ENCODE measurements around the gene OSTF1.

Gene OSTF1

DNA sequence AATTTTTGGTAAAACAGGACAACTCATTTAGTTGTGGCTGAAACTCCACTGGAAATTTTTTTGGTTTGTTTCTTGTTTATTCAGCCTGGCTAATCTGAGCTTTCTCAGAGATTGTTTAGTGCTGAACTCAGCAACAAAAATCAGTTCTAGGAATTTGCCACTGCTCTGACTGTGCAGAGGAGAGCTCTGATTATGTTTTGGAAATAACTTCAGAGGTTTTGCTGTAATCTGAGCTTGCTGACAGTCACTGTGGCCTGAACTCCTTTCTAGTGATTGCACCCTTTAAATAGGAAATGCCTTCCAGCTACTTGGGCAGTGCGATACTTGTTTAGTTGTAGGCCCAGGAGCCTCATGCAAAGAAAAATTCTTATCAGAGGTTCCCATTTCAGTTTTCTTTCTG, 60.2 kb downstream of the OSTF1 start:
- no peak overlapping the region for H2AFZ ChIP-seq (ENCODE audit: low read depth)
- H3K27ac ChIP-seq = peak overlapping the region; percentile 93
- H3K27me3 ChIP-seq (ENCODE audit: insufficient read depth, low read depth) = no peaks in the 10 kb centered on the region
- peak overlapping the region; percentile 86 for H3K4me2 ChIP-seq
- TF ChIP-seq, protein P1, sequence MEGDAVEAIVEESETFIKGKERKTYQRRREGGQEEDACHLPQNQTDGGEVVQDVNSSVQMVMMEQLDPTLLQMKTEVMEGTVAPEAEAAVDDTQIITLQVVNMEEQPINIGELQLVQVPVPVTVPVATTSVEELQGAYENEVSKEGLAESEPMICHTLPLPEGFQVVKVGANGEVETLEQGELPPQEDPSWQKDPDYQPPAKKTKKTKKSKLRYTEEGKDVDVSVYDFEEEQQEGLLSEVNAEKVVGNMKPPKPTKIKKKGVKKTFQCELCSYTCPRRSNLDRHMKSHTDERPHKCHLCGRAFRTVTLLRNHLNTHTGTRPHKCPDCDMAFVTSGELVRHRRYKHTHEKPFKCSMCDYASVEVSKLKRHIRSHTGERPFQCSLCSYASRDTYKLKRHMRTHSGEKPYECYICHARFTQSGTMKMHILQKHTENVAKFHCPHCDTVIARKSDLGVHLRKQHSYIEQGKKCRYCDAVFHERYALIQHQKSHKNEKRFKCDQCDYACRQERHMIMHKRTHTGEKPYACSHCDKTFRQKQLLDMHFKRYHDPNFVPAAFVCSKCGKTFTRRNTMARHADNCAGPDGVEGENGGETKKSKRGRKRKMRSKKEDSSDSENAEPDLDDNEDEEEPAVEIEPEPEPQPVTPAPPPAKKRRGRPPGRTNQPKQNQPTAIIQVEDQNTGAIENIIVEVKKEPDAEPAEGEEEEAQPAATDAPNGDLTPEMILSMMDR (conservative IDR thresholded peaks at IDR 0.05; ENCODE audit: low read depth, low read length) = no peak
- H3K9ac ChIP-seq = peak overlapping the region; percentile 42; the same call in 1 of the 2 replicates
- no peak overlapping the region for H3K4me3 ChIP-seq (IDR thresholded peaks at IDR 0.05; ENCODE audit: insufficient read depth, low read depth, low read length)
- H3K36me3 ChIP-seq (ENCODE audit: insufficient read depth) = no peaks in the 10 kb centered on the region
- no peaks in the 10 kb centered on the region for H4K20me1 ChIP-seq (ENCODE audit: insufficient read depth)
- H3K4me1 ChIP-seq (ENCODE audit: low read depth, poor library complexity, severe bottlenecking) = peaks cover 79% of the 10 kb centered on the region
- no peaks in the 10 kb centered on the region for H3K79me2 ChIP-seq (ENCODE audit: insufficient read depth, low read depth)

DNA sequence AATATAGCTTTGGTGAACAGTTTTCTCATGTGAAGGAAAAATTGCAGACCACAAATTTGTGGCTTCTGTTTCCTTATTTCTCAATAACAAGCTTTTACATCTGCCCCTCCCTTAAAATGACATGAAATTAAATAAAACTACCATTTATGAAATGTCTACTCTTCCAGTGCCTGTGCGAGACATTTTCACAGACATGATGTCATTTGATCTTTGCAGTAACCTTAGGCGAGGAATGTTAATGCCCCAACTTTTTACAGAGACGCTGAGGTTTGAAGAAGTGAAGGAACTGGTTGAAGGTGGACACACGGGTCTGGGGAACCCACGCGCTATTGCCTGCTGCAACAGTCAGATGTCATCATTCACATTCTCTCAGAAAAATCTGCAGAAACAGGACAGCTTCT, 61.5 kb downstream of the OSTF1 start:
- no peak overlapping the region for H2AFZ ChIP-seq (ENCODE audit: low read depth)
- H4K20me1 ChIP-seq (ENCODE audit: insufficient read depth) = no peaks in the 10 kb centered on the region
- no peak overlapping the region for H3K9ac ChIP-seq
- H3K27ac ChIP-seq = peak overlapping the region; percentile 93
- H3K4me1 ChIP-seq (ENCODE audit: low read depth, poor library complexity, severe bottlenecking) = peaks cover 92% of the 10 kb centered on the region
- H3K4me3 ChIP-seq (IDR thresholded peaks at IDR 0.05; ENCODE audit: insufficient read depth, low read depth, low read length) = no peak overlapping the region
- no peaks in the 10 kb centered on the region for H3K36me3 ChIP-seq (ENCODE audit: insufficient read depth)
- no peaks in the 10 kb centered on the region for H3K27me3 ChIP-seq (ENCODE audit: insufficient read depth, low read depth)
- no peaks in the 10 kb centered on the region for H3K79me2 ChIP-seq (ENCODE audit: insufficient read depth, low read depth)
- peak overlapping the region; percentile 86 for H3K4me2 ChIP-seq
- TF ChIP-seq, protein P1 (conservative IDR thresholded peaks at IDR 0.05; ENCODE audit: low read depth, low read length) = no peak

DNA sequence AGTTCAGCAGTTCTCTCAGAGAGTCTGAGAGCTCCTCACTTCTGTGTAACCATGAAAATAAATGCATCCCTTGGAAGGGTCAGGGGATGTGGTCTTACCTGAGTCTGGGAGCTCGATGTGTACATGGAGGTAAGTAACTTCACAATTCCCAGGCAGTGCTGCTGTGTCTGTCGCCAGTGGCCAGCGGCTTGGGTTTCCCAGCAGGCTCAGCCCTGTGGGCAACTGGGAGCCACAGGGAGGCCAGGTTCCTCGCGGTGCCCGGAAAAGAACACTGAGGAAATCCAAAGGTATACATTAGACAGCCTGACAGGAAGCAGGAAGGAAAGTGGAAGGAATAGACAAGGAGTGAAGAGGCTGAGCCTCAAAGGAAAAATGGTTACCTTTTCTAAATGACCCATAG, 62.2 kb downstream of the OSTF1 start:
- Histone ChIP-seq H3K9ac (no peak overlapping the region), H3K27me3 (ENCODE audit: insufficient read depth, low read depth) (no peaks in the 10 kb centered on the region), H2AFZ (ENCODE audit: low read depth) (no peak overlapping the region), H3K36me3 (ENCODE audit: insufficient read depth) (no peaks in the 10 kb centered on the region), H3K4me1 (ENCODE audit: low read depth, poor library complexity, severe bottlenecking) (peaks cover 97% of the 10 kb centered on the region), H4K20me1 (ENCODE audit: insufficient read depth) (no peaks in the 10 kb centered on the region), H3K4me2 (peak overlapping the region; percentile 86; the same call in 1 of the 2 replicates), H3K4me3 (IDR thresholded peaks at IDR 0.05; ENCODE audit: insufficient read depth, low read depth, low read length) (no peak overlapping the region), H3K79me2 (ENCODE audit: insufficient read depth, low read depth) (no peaks in the 10 kb centered on the region), H3K27ac (peak overlapping the region; percentile 93)
- TF ChIP-seq, protein P1 (conservative IDR thresholded peaks at IDR 0.05; ENCODE audit: low read depth, low read length) = no peak

DNA sequence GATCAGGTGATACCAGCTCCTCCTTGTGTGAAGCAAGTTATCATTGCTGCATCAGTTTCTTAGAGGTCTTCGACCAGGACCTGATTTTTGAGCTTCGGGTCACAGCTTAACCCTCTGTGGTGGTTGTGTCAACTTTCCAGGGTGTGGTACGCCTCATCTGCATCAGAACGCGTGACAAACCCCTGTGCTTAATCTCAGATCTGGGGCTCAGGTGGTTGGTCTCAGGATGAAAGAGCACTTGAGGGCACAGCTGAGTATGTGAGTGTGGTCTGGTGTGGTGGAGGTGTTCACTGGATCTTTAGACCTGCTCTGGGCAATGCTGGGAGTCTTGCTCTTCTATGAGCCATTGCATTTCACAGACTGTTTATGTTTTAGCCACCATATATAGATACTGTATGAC, 64.1 kb downstream of the OSTF1 start:
- H3K27me3 ChIP-seq (ENCODE audit: insufficient read depth, low read depth) = no peaks in the 10 kb centered on the region
- peak overlapping the region; percentile 19; the same call in 1 of the 2 replicates for H2AFZ ChIP-seq (ENCODE audit: low read depth)
- H3K9ac ChIP-seq = no peak overlapping the region
- H3K27ac ChIP-seq = peak overlapping the region; percentile 83
- no peak overlapping the region for H3K4me3 ChIP-seq (IDR thresholded peaks at IDR 0.05; ENCODE audit: insufficient read depth, low read depth, low read length)
- no peaks in the 10 kb centered on the region for H4K20me1 ChIP-seq (ENCODE audit: insufficient read depth)
- no peaks in the 10 kb centered on the region for H3K36me3 ChIP-seq (ENCODE audit: insufficient read depth)
- peaks cover 81% of the 10 kb centered on the region for H3K4me1 ChIP-seq (ENCODE audit: low read depth, poor library complexity, severe bottlenecking)
- TF ChIP-seq, protein P1 (conservative IDR thresholded peaks at IDR 0.05; ENCODE audit: low read depth, low read length) = no peak
- H3K4me2 ChIP-seq = peak overlapping the region; percentile 86
- H3K79me2 ChIP-seq (ENCODE audit: insufficient read depth, low read depth) = no peaks in the 10 kb centered on the region

Data from KMS-11 (cell line).